ENCODE measurements around the gene PNMA8B.

The PNMA8B gene

DNA sequence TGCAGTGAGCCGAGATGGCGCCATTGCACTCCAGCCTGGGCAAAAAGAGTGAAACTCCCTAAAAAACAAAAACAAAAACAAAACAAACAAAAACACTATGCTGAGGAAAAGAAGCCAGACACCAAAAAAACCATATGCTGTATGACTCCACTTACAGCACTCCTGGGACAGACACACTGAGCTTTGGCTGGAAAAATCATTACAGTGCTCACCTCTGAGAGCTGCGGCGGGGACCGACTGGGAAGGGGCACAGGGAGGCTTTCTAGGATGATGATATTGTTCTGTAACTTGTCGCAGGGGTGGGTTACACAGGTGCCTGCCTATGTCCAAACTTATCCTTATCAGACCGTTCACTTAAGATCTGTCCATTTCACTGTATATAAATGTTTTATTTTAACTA, 32.2 kb downstream of the PNMA8B start:
- DNase-seq (ENCODE audit: extremely low read depth, low read depth) = no peak

DNA sequence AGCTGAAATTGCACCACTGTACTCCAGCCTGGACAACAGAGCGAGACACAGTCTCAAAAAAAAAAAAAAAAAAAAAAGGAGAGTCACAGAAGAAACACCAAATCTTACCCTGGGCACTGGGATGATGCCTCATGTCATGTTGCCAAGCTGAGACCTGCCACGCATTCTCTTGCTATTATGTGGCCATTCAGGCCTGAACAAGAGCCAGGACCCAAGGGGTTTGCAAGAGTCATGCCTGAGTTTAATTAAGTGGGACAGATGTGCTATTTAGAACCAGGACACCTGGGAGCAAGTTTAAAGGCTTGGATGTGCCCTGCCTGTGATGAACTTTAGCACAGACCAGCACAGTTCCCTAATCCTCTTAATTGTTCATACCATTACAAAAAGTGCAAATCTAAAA, 34.1 kb downstream of the PNMA8B start:
- TF ChIP-seq, protein P1, sequence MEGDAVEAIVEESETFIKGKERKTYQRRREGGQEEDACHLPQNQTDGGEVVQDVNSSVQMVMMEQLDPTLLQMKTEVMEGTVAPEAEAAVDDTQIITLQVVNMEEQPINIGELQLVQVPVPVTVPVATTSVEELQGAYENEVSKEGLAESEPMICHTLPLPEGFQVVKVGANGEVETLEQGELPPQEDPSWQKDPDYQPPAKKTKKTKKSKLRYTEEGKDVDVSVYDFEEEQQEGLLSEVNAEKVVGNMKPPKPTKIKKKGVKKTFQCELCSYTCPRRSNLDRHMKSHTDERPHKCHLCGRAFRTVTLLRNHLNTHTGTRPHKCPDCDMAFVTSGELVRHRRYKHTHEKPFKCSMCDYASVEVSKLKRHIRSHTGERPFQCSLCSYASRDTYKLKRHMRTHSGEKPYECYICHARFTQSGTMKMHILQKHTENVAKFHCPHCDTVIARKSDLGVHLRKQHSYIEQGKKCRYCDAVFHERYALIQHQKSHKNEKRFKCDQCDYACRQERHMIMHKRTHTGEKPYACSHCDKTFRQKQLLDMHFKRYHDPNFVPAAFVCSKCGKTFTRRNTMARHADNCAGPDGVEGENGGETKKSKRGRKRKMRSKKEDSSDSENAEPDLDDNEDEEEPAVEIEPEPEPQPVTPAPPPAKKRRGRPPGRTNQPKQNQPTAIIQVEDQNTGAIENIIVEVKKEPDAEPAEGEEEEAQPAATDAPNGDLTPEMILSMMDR (IDR thresholded peaks at IDR 0.05; ENCODE audit: low read depth, low read length) = no peak
- DNase-seq (ENCODE audit: extremely low read depth, low read depth) = no peak

More for the DNA sequence above, 32.2 kb downstream of the PNMA8B start:
- TF ChIP-seq, protein P1 (IDR thresholded peaks at IDR 0.05; ENCODE audit: low read depth, low read length) = no peak

- no peak for DNase-seq (ENCODE audit: extremely low read depth, low read depth)
- TF ChIP-seq, protein P1 (IDR thresholded peaks at IDR 0.05; ENCODE audit: low read depth, low read length) = no peak
Observed at GRCh38 chr19:46460981-46461380, 34.7 kb downstream of the PNMA8B start.

GRCh38 chr19:46460055-46460454, 35.6 kb downstream of the PNMA8B start:
- no peak for DNase-seq (ENCODE audit: extremely low read depth, low read depth)
- TF ChIP-seq, protein P1 (IDR thresholded peaks at IDR 0.05; ENCODE audit: low read depth, low read length) = no peak

DNA sequence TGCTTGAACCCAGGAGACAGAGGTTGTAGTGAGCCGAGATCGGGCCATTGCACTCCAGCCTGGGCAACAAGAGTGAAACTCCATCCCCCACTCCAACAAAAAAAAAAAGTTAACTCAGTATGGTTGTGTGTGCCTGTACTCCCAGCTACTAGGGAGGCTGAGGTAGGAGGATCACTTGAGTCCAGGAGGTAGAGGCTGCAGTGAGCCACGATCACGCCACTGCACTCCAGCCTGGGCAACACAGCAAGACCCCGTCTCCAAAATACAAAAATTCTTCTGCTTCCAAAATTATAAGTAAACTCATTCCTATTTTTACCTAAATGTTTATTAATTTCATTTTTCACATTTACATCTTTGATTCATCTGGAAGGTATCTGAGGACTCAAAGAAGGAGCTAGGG, 38.7 kb downstream of the PNMA8B start:
- TF ChIP-seq, protein P1 (IDR thresholded peaks at IDR 0.05; ENCODE audit: low read depth, low read length) = no peak
- DNase-seq (ENCODE audit: extremely low read depth, low read depth) = no peak

DNA sequence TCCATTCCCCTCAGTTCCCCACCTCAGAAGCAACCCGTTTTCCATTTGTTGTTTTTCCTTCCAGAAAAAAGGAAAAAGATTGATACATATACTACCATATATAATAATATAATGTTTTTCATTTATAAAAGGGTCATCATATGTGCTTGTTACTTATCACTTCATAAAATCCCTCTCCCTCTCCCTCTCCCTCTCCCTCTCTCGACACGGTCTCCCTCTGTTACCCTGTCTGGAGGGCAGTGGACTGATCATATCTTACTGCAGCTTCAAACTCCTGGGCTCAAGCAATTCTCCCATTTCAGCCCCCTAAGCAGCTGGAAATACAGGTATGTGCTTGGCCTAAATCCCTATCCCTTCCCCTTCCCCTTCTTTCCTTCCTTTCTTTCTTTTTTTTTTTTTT, 41.4 kb downstream of the PNMA8B start:
- DNase-seq (ENCODE audit: extremely low read depth, low read depth) = no peak
- TF ChIP-seq, protein P1 (IDR thresholded peaks at IDR 0.05; ENCODE audit: low read depth, low read length) = no peak

DNA sequence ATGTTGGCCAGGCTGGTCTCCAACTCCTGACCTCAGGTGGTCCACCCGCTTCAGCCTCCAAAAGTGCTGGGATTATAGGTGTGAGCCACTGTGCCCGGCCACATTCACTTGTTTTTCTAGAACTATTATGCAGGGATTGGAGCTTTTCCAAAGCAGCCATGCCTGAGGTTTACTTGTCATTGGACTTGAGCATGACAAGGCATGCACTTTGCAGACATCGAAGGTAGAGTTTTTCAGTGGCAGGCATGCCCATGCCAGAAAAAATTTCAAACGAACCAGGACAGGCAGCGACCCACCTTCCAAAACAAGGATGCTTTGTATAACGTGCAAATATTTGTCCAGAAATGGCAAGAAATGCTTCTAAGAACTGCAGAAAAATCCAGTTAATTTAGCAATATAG, 42.0 kb downstream of the PNMA8B start:
- DNase-seq (ENCODE audit: extremely low read depth, low read depth) = no peak
- TF ChIP-seq, protein P1 (IDR thresholded peaks at IDR 0.05; ENCODE audit: low read depth, low read length) = no peak

Data from AG09319 (cell line).